Measurements from ENCODE around the gene C4BPB. TPM values are rescaled to one million over a fixed set of nuclear protein-coding genes. Genes with fewer than 3 reads are reported as not detected.

C4BPB gene
- total RNA-seq, 1 experiment from 2014 or later: not detected

DNA sequence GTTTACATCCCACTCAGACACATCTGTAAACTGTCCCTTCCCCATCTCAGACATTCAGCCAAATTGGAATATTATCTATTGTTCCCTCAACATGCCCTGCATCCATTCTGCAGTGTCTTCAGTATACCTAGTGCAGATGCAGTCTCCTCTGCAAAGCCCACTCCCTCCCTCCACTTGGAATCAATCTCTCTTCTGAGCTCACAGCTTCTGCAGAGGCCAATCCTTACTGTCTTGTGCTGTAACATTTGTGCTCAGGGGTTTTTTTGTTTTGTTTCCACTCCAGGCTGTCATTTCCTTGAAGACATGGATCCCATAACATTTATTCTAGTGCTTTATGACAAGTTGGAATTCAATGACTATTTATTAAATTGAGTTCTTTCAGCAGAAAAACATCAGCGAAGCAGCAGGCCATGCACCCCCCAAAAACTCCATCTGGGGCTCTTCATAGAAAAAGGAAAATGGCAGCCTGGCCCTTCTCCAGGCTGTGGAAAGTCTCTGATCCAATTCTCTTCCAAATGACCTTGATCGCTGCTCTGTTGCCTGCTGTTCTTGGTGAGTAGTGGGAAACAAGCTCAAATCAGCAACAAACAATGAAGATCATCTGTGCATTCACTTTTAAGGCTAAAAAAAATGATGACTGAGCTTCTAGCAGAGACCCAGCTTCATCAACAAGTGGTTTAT is 24.1 kb downstream of the C4BPB start:
- TF ChIP-seq, protein P1, sequence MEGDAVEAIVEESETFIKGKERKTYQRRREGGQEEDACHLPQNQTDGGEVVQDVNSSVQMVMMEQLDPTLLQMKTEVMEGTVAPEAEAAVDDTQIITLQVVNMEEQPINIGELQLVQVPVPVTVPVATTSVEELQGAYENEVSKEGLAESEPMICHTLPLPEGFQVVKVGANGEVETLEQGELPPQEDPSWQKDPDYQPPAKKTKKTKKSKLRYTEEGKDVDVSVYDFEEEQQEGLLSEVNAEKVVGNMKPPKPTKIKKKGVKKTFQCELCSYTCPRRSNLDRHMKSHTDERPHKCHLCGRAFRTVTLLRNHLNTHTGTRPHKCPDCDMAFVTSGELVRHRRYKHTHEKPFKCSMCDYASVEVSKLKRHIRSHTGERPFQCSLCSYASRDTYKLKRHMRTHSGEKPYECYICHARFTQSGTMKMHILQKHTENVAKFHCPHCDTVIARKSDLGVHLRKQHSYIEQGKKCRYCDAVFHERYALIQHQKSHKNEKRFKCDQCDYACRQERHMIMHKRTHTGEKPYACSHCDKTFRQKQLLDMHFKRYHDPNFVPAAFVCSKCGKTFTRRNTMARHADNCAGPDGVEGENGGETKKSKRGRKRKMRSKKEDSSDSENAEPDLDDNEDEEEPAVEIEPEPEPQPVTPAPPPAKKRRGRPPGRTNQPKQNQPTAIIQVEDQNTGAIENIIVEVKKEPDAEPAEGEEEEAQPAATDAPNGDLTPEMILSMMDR (conservative IDR thresholded peaks at IDR 0.05): no peak
- Histone ChIP-seq H3T11ph (ENCODE audit: low read length) (no peak overlapping the region), H3K14ac (ENCODE audit: insufficient read depth, low read length) (no peak overlapping the region), H3K79me2 (ENCODE audit: insufficient read depth, low read length) (no peaks in the 10 kb centered on the region), H3K27me3 (ENCODE audit: insufficient read depth, low read length) (no peaks in the 10 kb centered on the region), H4K20me1 (ENCODE audit: control insufficient read depth, insufficient read depth, insufficient read length) (no peaks in the 10 kb centered on the region), H3K9ac (ENCODE audit: extremely low read depth, insufficient read length, low read length) (no peak overlapping the region), H2BK5ac (ENCODE audit: insufficient read length, low read length) (no peak overlapping the region), H2BK120ac (ENCODE audit: low read depth, low read length, poor library complexity, severe bottlenecking) (no peak overlapping the region), H2BK20ac (ENCODE audit: low read depth, low read length, poor library complexity, severe bottlenecking) (no peak overlapping the region), H2BK12ac (ENCODE audit: insufficient read length, low read depth, low read length) (no peak overlapping the region), H4K8ac (replicated peaks; ENCODE audit: insufficient read length, low read depth, low read length) (no peak overlapping the region), H2AK5ac (ENCODE audit: insufficient read length, low read length) (no peak overlapping the region), H3K4ac (ENCODE audit: low read depth, low read length) (no peak overlapping the region), H3K27ac (ENCODE audit: insufficient read length, low read depth, low read length) (no peak overlapping the region), H3K18ac (ENCODE audit: insufficient read length, low read depth, low read length) (no peak overlapping the region), H4K91ac (ENCODE audit: insufficient read length, low read depth, low read length) (no peak overlapping the region), H3K56ac (ENCODE audit: insufficient read length, low read depth, low read length) (no peak overlapping the region), H3K4me2 (ENCODE audit: insufficient read depth, insufficient read length, low read length) (no peak overlapping the region), H2AFZ (ENCODE audit: low read length) (no peak overlapping the region), H4K5ac (ENCODE audit: insufficient read length, low read depth, low read length) (no peak overlapping the region), H3K23me2 (ENCODE audit: insufficient read length, low read depth, low read length, poor library complexity, severe bottlenecking) (no peaks in the 10 kb centered on the region), H3K23ac (ENCODE audit: insufficient read length, low read depth, low read length) (no peak overlapping the region), H3K79me1 (ENCODE audit: insufficient read depth, low read depth, low read length, poor library complexity, severe bottlenecking) (no peaks in the 10 kb centered on the region), H3K9me3 (ENCODE audit: control insufficient read depth, low read depth, low read length) (no peaks in the 10 kb centered on the region), H2BK15ac (ENCODE audit: low read depth, low read length) (no peak overlapping the region), H3K4me1 (ENCODE audit: insufficient read depth, low read length) (no peaks in the 10 kb centered on the region)
- Mint-ChIP-seq H3K9me3 (no peaks in the 10 kb centered on the region), H3K27ac (no peak overlapping the region), H3K36me3 (ENCODE audit: insufficient read depth in 1 of 3, low read depth in 3 of 3) (no peaks in the 10 kb centered on the region), H3K4me3 (no peak overlapping the region), H3K4me1 (peaks cover 2 to 4% of the 10 kb centered on the region in 2 experiments; a peak in 3 of 4 replicates), H3K27me3 (ENCODE audit: low read depth) (no peaks in the 10 kb centered on the region)
- DNase-seq: no peak
- no CpG with 5 or more reads among the region's 2 CpGs for WGBS (ENCODE audit: extremely low coverage, insufficient read length, low lambda C conversion rate)
